Keratinocyte (primary cell): ENCODE data around the gene PGM1.
"Not testable (repeated sequence)": the region's sequence is repeated elsewhere in the genome, so short reads cannot be mapped to it uniquely, and the experiment has no call there.

Experiments used
- EZH2 ChIP-seq: IDR thresholded peaks from one replicate; pipeline ENCODE4 v1.6.1; 2012; ENCODE audit warnings: inconsistent platforms, mild to moderate bottlenecking, low read length, moderate library complexity
- TF ChIP-seq, protein P1 (sequence below), 3 experiments: IDR thresholded peaks in 1 of 3; conservative IDR thresholded peaks in 1 of 3; optimal IDR thresholded peaks in 1 of 3; 2 replicates in 2 of 3; 3 replicates in 1 of 3; pipeline versions ENCODE3 to v1.5.1; 2011; ENCODE audit warnings: low read length in 3 of 3, mild to moderate bottlenecking in 3 of 3, moderate library complexity in 2 of 3, control low read depth in 1 of 3, inconsistent platforms in 1 of 3; ENCODE audit not compliant: insufficient read depth in 2 of 3; ENCODE audit errors: extremely low read depth in 1 of 3

DNA sequence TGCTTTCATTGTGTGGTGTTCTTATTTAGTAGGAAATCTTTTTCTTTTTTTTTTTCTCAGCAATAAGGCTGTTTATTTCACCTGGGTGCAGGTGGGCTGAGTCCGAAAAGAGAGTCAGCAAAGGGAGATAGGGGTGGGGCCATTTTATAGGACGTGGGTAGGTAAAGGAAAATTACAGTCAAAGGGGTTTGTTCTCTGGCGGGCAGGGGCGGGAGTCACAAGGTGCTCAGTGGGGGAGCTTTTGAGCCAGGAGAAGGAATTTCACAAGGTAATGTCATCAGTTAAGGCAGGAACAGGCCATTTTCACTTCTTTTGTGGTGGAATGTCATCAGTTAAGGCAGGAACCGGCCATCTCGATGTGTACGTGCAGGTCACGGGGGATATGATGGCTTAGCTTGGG is 20.5 kb upstream of the PGM1 start:
- TF ChIP-seq, protein P1, sequence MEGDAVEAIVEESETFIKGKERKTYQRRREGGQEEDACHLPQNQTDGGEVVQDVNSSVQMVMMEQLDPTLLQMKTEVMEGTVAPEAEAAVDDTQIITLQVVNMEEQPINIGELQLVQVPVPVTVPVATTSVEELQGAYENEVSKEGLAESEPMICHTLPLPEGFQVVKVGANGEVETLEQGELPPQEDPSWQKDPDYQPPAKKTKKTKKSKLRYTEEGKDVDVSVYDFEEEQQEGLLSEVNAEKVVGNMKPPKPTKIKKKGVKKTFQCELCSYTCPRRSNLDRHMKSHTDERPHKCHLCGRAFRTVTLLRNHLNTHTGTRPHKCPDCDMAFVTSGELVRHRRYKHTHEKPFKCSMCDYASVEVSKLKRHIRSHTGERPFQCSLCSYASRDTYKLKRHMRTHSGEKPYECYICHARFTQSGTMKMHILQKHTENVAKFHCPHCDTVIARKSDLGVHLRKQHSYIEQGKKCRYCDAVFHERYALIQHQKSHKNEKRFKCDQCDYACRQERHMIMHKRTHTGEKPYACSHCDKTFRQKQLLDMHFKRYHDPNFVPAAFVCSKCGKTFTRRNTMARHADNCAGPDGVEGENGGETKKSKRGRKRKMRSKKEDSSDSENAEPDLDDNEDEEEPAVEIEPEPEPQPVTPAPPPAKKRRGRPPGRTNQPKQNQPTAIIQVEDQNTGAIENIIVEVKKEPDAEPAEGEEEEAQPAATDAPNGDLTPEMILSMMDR (optimal IDR thresholded peaks at IDR 0.05 in 1 of 3, IDR thresholded peaks at IDR 0.05 in 1 of 3, conservative IDR thresholded peaks at IDR 0.05 in 1 of 3; ENCODE audit: extremely low read depth in 1 of 3, insufficient read depth in 2 of 3, low read length in 3 of 3), result not testable (repeated sequence)
- TF ChIP-seq EZH2, result not testable (repeated sequence)
